HepG2 (cell line): ENCODE results near the gene GCDH. TPM values are rescaled to one million over a fixed set of nuclear protein-coding genes. Genes with fewer than 3 reads are reported as not detected.

Experiments used
- ATAC-seq: fragments of 200-7000 bp; cut with Tn5 transposase; 3 replicates; pipeline ENCODE4 v1.9.1; 2020; ENCODE audit warnings: mild to moderate bottlenecking, moderate library complexity
- BruUV-seq: library from RNA; stranded (reverse); fragments of 400-500 nt; replicated peaks from 2 replicates; lab custom pipeline; 2021; lab: Mats Ljungman, UMichigan
- CTCF ChIA-PET: fragments of 300-600 bp; formaldehyde crosslinking; extraction: SDS; loops from one replicate; lab custom pipeline; 2021; ENCODE audit warnings: low total read pairs, inconsistent platforms, low intra/inter-chr PET ratio; lab: Yijun Ruan, JAX
- POLR2A ChIA-PET: fragments of 350-600 bp; sonication (Branson Sonifier 250); formaldehyde crosslinking; loops from one replicate; lab custom pipeline; 2020; ENCODE audit warnings: antibody characterized with exemption, inconsistent platforms; lab: Yijun Ruan, JAX
- DNase-seq: peaks from one replicate; pipeline ENCODE4 v3.0.0-alpha.2; 2015; ENCODE audit warnings: low spot score
- FAIRE-seq: peaks from 3 replicates; lab custom pipeline; 2011; peaks lifted over from hg19 to GRCh38; lab: Jason Lieb, UNC
- H2AFZ ChIP-seq: one replicate; pipeline ENCODE4 v1.6.1; 2011; ENCODE audit warnings: low read length, inconsistent platforms
- H3K27ac ChIP-seq: fragments of 300-600 bp; 3 replicates; pipeline ENCODE4 v1.8.0; 2011; ENCODE audit warnings: mixed run types, mild to moderate bottlenecking, mixed read lengths, low read length, inconsistent platforms; ENCODE audit not compliant: insufficient read depth; ENCODE audit errors: extremely low read length
- H3K27me3 ChIP-seq, 2 experiments: fragments of 200-600 bp in 1 of 2; 2 replicates in 1 of 2; 3 replicates in 1 of 2; pipeline versions ENCODE4 v1.6.0 to v1.8.0; 2011; ENCODE audit warnings: low read length in 2 of 2, mild to moderate bottlenecking in 2 of 2, moderate library complexity in 2 of 2, inconsistent platforms in 1 of 2; ENCODE audit not compliant: insufficient read depth in 2 of 2, control insufficient read depth in 1 of 2
- H3K36me3 ChIP-seq, 2 experiments: fragments of 200-600 bp in 1 of 2; replicated peaks in 1 of 2; 2 replicates in 1 of 2; 3 replicates in 1 of 2; pipeline versions ENCODE4 v1.5.1 to v1.8.0; 2011; ENCODE audit warnings: low read length in 2 of 2, inconsistent platforms in 1 of 2; ENCODE audit not compliant: insufficient read depth in 2 of 2, control insufficient read depth in 1 of 2
- H3K4me1 ChIP-seq: 2 replicates; pipeline ENCODE4 v1.5.1; 2012; ENCODE audit warnings: low read length, inconsistent platforms; ENCODE audit not compliant: insufficient read depth
- H3K4me2 ChIP-seq: 2 replicates; pipeline ENCODE4 v1.6.0; 2011; ENCODE audit warnings: low read depth, low read length, inconsistent platforms
- H3K4me3 ChIP-seq, 3 experiments: fragments of 200-600 bp in 1 of 3; sonication (generic), shearing (Covaris generic) in 1 of 3; replicated peaks in 1 of 3; 2 replicates each; pipeline ENCODE4 v1.5.1; 2011 to 2016; ENCODE audit warnings: low read length in 3 of 3, inconsistent platforms in 2 of 3, low read depth in 2 of 3, mild to moderate bottlenecking in 2 of 3, control low read depth in 1 of 3, mixed read lengths in 1 of 3; ENCODE audit not compliant: insufficient read depth in 1 of 3
- H3K79me2 ChIP-seq: one replicate; pipeline ENCODE4 v1.6.1; 2011; ENCODE audit warnings: low read length, inconsistent platforms; ENCODE audit not compliant: insufficient read depth
- H3K9ac ChIP-seq: 2 replicates; pipeline ENCODE4 v1.6.0; 2011; ENCODE audit warnings: mild to moderate bottlenecking, low read depth, low read length, inconsistent platforms; ENCODE audit not compliant: insufficient read depth
- H3K9me3 ChIP-seq: 2 replicates; pipeline ENCODE4 v1.5.1; 2012; ENCODE audit warnings: mild to moderate bottlenecking, low read length
- H4K20me1 ChIP-seq: 2 replicates; pipeline ENCODE4 v1.6.0; 2011; ENCODE audit warnings: inconsistent platforms, mild to moderate bottlenecking, low read length, moderate library complexity; ENCODE audit not compliant: insufficient read depth
- CREB1 ChIP-seq, 2 experiments: fragments of 450-650 bp in 1 of 2; IDR thresholded peaks; 2 replicates each; pipeline ENCODE4 v1.6.1; 2016 to 2017; ENCODE audit warnings: control low read depth in 1 of 2, mild to moderate bottlenecking in 1 of 2, missing compliant biosample characterization in 1 of 2, missing genetic modification characterization in 1 of 2
- E2F5 ChIP-seq: sonication (generic); formaldehyde crosslinking; conservative IDR thresholded peaks from 2 replicates; pipeline ENCODE4 v1.4.0; 2020; ENCODE audit warnings: missing genetic modification reagents
- KLF13 ChIP-seq: sonication (generic); formaldehyde crosslinking; IDR thresholded peaks from 2 replicates; pipeline ENCODE4 v1.4.0; 2020; ENCODE audit warnings: mild to moderate bottlenecking, missing genetic modification reagents
- MED13 ChIP-seq: sonication (generic); formaldehyde crosslinking; IDR thresholded peaks from 2 replicates; pipeline ENCODE4 v1.5.0; 2020; ENCODE audit warnings: missing genetic modification reagents
- MEIS1 ChIP-seq: sonication (generic); formaldehyde crosslinking; IDR thresholded peaks from 2 replicates; pipeline ENCODE4 v1.9.0; 2021; ENCODE audit warnings: mild to moderate bottlenecking, missing genetic modification reagents, moderate library complexity, borderline replicate concordance
- PTBP1 ChIP-seq: fragments of 200-400 bp; formaldehyde crosslinking; IDR thresholded peaks from 2 replicates; pipeline ENCODE4 v1.6.1; 2018; ENCODE audit warnings: low read length, low read depth; ENCODE audit not compliant: poor library complexity, severe bottlenecking
- REXO4 ChIP-seq: sonication (generic); formaldehyde crosslinking; IDR thresholded peaks from 2 replicates; pipeline ENCODE4 v1.8.0; 2022; ENCODE audit warnings: missing genetic modification reagents, mild to moderate bottlenecking, borderline replicate concordance
- SMYD3 ChIP-seq: sonication (generic); formaldehyde crosslinking; IDR thresholded peaks from 2 replicates; pipeline ENCODE4 v1.8.1; 2023; ENCODE audit warnings: mild to moderate bottlenecking, missing genetic modification reagents
- TIGD3 ChIP-seq: sonication (generic); formaldehyde crosslinking; IDR thresholded peaks from 2 replicates; pipeline ENCODE4 v1.5.1; 2020; ENCODE audit warnings: mild to moderate bottlenecking, missing genetic modification reagents, borderline replicate concordance
- ZNF354B ChIP-seq: sonication (generic); formaldehyde crosslinking; IDR thresholded peaks from 2 replicates; pipeline ENCODE4 v1.8.0; 2022; ENCODE audit warnings: mild to moderate bottlenecking, missing genetic modification reagents
- ZNF547 ChIP-seq: sonication (generic); formaldehyde crosslinking; IDR thresholded peaks from 2 replicates; pipeline ENCODE4 v1.5.1; 2020; ENCODE audit warnings: mild to moderate bottlenecking, missing genetic modification reagents
- ZNF589 ChIP-seq: sonication (generic); formaldehyde crosslinking; conservative IDR thresholded peaks from 2 replicates; pipeline ENCODE4 v1.8.0; 2022; ENCODE audit warnings: mild to moderate bottlenecking, moderate library complexity, missing genetic modification reagents
- WGBS: methylation state at CpG from one replicate; pipeline ENCODE4 v1.1.6; 2017; ENCODE audit warnings: low lambda C conversion rate; 5-methylcytosine and 5-hydroxymethylcytosine counted together
- in situ Hi-C: cut with HindIII; loops from 2 replicates; pipeline ENCODE4 v1.10.0; 2017; ENCODE audit warnings: low pct_unique_long_range_greater_than_20kb; ENCODE audit not compliant: extremely low pct_ligation_motif_present
- intact Hi-C: fragments of 100-400 bp; cut with micrococcal nuclease; formaldehyde crosslinking; loops from one replicate; pipeline ENCODE4 v1.10.0; 2022; ENCODE audit not compliant: unreplicated experiment
- polyA plus RNA-seq, 8 experiments: library from polyadenylated mRNA; depleted of rRNA in 3 of 8; stranded (reverse) in 7 of 8; unstranded in 1 of 8; fragments of >200 nt; fragmentation: Illumina TruSeq in 4 of 8; extraction: Trizol in 4 of 8; gene quantifications; 2 replicates each; pipeline versions ENCODE4 v1.2.1 to v1.2.3, GENCODE V29; 2011 to 2016; ENCODE audit warnings: low read depth in 4 of 8, missing spikeins in 1 of 8, mixed read lengths in 1 of 8; ENCODE audit not compliant: insufficient read depth in 1 of 8
- total RNA-seq, 5 experiments: library from RNA; depleted of rRNA; stranded (reverse); fragments of >200 nt; fragmentation: Illumina TruSeq; extraction: Trizol; gene quantifications; 2 replicates each; pipeline ENCODE4 v1.2.3, GENCODE V29; 2016; ENCODE audit warnings: low read depth in 1 of 5

The GCDH gene
- total and polyA plus RNA-seq, 2 of the 13 experiments (the other 11 are each of a cell fraction or from before 2014, with no cell fraction given): 15.1 to 38.0 TPM

GRCh38 chr19:12935071-12935470, 44.1 kb downstream of the GCDH start:
- POLR2A ChIA-PET: no interaction called here
- CTCF ChIA-PET: no interaction called here
- intact Hi-C loops: no loop called here

More at GRCh38 chr19:12935071-12935470, 44.1 kb downstream of the GCDH start:
- TF ChIP-seq ZNF589: no peak
- no peak for TF ChIP-seq MED13 (CRISPR knock-in tag)
- TF ChIP-seq SMYD3 (CRISPR knock-in tag): no peak
- no peak for TF ChIP-seq ZNF354B (CRISPR knock-in tag)
- TF ChIP-seq KLF13 (CRISPR knock-in tag): no peak
- no peak for TF ChIP-seq PTBP1
- TF ChIP-seq TIGD3 (CRISPR knock-in tag): no peak
- no peak for TF ChIP-seq E2F5 (CRISPR knock-in tag)
- TF ChIP-seq MEIS1: no peak
- no peak for TF ChIP-seq REXO4
- no peak for TF ChIP-seq CREB1 (IDR thresholded peaks at IDR 0.05)
- no peak for TF ChIP-seq CREB1 (CRISPR knock-in tag; IDR thresholded peaks at IDR 0.05)
- TF ChIP-seq ZNF547: no peak
- TF ChIP-seq, all 625 proteins: peak for 0
- FAIRE-seq (no peak), DNase-seq (no peak), ATAC-seq (no peak)
- 90% methylated on average over 10 of the region's 10 CpGs for WGBS
- Histone ChIP-seq H3K4me2 (no peak overlapping the region), H3K9me3 (no peaks in the 10 kb centered on the region), H2AFZ (no peak overlapping the region), H4K20me1 (peaks cover 11% of the 10 kb centered on the region; the same call in 1 of the 2 replicates), H3K79me2 (peaks cover 35% of the 10 kb centered on the region), H3K27me3 (peaks cover 0 to 5% of the 10 kb centered on the region in 2 experiments; a peak in 1 of 5 replicates), H3K4me1 (peaks cover 47% of the 10 kb centered on the region), H3K36me3 (peaks cover 3 to 6% of the 10 kb centered on the region in 2 experiments; a peak in 3 of 5 replicates), H3K4me3 (no peak overlapping the region), H3K9ac (no peak overlapping the region), H3K27ac (no peak overlapping the region)
- BruUV-seq: no TSS peak
- in situ Hi-C loops: no loop called here
